GM18499 (cell line): Measurements from ENCODE around the gene MEAF6.

ENCODE experiments used
- ATAC-seq: cut with Tn5 transposase; IDR thresholded peaks from one replicate; pipeline ENCODE4 v1.9.1; 2021; ENCODE audit warnings: moderate number of reproducible peaks; ENCODE audit not compliant: insufficient read depth, unreplicated experiment

The MEAF6 gene

GRCh38 chr1:37474697-37475379 is 39.7 kb downstream of the MEAF6 start:
- no peak for ATAC-seq

- ATAC-seq = no peak
These were observed 40.4 kb downstream of the MEAF6 start, which contains the start of gene ZC3H12A for GRCh38 chr1:37474046-37474696. TSS of gene ZC3H12A (plus strand) at chr1:37474580. CDS start at chr1:37475497, 917 bp downstream.

DNA sequence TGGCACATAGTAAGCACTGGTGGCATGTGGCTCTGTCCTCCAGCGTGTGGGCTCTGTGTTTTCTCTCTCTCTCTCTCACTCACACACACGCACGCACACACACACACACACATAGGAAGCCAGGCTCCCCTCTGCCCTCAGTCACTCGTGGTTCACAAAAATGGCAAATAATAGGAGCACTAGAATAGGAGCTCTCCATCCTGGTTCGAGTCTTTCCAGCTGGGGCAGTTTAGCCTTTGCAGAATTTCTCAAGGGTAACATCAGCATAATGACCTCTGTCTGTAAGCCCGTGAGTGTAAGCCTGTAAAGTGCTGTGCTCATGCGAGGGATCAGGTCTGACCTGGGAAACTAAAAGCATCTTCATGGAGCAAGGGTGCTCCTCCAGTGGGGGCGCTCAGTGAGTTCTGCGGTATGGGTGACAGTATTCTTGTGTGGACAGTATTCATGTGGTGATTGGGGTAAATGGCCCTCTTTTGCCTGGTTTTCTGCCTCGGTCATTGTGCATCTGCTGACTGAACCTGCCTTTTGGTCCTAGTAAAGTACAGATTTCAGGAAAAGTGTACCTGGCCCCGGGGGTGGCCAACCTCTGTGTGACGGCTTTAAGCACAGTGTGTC is 41.0 kb downstream of the MEAF6 start:
- ATAC-seq = no peak

DNA sequence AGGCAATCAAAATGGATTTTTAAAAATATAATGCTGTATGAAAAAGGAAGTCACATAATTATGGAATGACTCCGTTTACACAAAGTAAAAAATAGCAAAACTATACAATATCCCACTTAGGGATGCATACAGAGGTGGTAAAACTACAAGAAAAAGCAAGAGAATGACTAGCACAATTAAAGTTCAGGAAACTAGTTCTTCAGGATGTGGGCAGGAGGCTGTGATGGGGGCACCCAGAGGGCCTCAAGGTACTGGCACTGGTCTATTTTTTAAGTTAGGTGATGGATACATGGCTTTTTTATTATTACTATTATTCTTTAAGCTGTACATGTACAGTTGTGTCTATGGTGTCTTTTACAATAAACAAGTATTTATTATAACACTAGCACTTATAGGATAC is 41.6 kb downstream of the MEAF6 start:
- ATAC-seq = no peak

GRCh38 chr1:37472281-37472680 is 42.3 kb downstream of the MEAF6 start:
- no peak for ATAC-seq

- ATAC-seq = no peak
These were observed 43.0 kb downstream of the MEAF6 start for GRCh38 chr1:37471345-37472231.

- ATAC-seq = no peak
These were observed 45.2 kb downstream of the MEAF6 start for GRCh38 chr1:37469386-37469785.

DNA sequence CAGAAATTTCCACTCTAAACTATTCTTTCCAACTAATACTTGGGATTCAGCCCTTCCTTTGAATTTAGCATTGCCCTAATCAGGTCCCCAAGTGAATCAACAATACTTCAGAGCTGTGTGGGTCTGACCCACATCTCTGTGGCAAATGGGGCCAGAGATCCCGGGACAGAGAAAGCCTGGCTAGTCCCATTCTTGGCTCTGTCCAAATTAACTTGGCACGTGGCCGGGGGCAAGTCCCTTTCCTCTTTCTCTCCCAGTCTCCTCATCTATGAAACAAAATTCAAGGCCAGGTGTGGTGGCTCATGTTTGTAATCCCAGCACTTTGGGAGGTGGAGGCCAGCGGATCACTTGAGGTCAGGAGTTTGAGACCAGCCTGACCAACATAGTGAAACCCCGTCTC is 46.5 kb downstream of the MEAF6 start:
- ATAC-seq = no peak

DNA sequence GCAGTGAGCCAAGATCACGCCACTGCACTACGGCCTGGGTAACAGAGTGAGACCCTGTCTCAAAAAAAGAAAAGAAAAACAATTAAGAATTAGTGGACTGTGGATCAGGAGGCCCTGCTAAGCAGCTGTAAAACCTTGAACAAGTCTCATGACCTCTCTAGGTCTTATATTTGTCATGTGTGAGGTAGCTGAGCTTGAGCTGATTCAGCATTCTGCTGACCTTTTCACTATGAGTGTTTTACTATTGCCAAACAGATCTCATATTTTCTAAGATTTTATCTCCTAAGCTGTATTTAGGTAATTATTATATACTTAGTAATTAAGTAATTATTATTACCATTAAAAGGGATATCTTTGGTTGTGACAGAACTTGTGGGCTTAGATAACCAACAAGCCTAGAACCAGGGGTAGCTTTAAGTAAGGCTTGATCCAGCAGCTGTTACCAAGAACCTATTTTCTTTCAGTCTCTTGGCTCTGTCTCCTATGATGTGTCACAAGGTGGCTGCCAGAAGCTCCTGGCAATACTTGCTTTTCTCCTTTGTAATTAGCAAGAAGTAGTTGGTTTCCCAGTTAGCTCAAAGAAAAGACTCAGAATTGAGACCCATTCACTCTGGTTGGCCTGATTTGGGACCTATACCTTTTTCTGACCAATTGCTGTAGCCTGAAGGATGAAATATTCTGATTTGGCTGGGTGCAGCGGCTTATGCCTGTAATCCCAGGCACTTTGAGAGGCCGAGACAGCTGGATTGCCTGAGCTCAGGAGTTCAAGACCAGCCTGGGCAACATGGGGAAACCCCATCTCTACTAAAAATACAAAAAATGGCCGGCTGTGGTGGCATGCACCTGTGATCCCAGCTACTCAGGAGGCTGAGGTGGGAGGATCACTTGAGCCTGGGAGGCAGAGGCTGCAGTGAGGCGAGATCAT is 48.7 kb downstream of the MEAF6 start:
- no peak for ATAC-seq

- ATAC-seq = no peak
These were observed 50.1 kb downstream of the MEAF6 start for GRCh38 chr1:37464443-37464842.

DNA sequence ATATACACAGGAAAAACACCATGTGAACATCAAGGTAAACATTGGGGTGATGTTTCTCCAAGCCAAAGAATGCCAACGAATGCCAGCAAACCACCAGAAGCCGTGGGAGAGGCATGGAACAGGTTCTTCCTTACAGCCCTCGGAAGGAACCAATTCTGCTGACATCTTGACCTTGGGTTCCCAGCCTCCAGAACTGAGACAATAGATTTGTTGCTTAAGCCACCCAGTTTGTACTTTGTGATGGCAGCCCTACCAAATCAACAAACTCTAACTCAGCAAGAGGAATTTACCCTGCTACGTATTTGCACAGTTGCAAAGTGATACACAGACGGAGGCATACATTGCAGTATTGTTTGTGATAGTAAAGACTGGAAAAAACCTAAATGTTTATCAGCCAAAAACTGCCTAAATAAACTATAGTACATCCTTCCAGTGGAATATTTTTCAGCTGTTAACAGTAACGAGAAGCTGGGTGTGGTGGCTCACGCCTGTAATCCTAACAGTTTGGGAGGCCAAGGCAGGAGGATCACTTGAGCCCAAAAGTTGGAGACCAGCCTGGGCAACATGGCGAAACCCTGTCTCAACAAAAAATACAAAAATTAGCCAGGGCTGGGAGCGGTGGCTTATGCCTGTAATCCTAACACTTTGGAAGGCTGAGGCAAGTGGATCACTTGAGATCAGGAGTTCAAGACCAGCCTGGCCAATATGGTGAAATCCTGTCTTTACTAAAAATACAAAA is 52.7 kb downstream of the MEAF6 start:
- ATAC-seq = no peak

DNA sequence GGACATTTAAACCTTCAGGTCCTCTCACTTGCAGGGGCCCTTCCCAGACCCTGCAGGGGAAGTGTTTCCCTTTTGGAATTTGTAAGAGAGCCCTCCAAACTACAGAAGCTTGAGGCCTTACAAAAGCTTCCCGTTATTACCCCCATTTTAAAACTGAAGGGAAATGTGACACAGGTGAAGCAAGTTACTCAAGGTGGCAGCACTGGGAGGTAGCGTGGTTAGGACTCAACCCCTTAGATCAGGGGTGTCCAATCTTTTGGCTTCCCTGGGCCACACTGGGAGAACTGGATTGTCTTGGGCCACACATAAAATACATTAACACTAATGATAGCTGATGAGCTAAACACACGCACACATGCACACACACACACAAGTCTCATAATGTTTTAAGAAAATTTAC is 56.0 kb downstream of the MEAF6 start:
- ATAC-seq = no peak

DNA sequence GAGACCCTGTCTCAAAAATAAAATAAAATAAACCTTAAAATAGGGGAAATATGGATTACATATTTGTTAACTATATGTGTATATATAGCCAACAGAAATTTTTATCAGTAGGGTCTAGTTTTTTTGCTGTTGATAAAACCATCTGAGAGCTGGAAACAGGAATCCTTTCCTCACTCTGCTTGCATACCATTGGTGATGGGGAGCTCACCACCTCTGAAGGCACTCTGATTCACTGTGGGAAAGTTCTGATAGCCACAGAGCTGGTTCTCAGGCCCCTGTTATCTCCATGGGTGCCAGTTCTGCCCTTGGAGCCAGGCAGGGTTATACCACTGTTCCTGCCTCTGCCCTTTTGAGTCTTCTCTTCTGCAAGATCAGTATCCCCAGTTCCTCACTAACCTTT is 58.0 kb downstream of the MEAF6 start:
- ATAC-seq = no peak

- ATAC-seq = no peak
These were observed 59.0 kb downstream of the MEAF6 start for GRCh38 chr1:37455516-37455915.

- ATAC-seq = no peak
These were observed 60.9 kb downstream of the MEAF6 start for GRCh38 chr1:37453647-37454046.

GRCh38 chr1:37452416-37452815 is 62.1 kb downstream of the MEAF6 start:
- no peak for ATAC-seq

GRCh38 chr1:37449936-37450335 is 64.6 kb downstream of the MEAF6 start:
- ATAC-seq = no peak

GRCh38 chr1:37448691-37449417 is 65.7 kb downstream of the MEAF6 start:
- ATAC-seq = no peak
